Fibroblast of the aortic adventitia (primary cell): ENCODE measurements around the gene CHCHD6. TPM values are rescaled to one million over a fixed set of nuclear protein-coding genes. Genes with fewer than 3 reads are reported as not detected.

Experiments
- DNase-seq: peaks from one replicate; pipeline ENCODE4 v3.0.0-alpha.2; 2010; ENCODE audit warnings: low read depth
- H3K4me3 ChIP-seq: 2 replicates; pipeline ENCODE4 v1.5.1; 2011; ENCODE audit warnings: low read depth, mild to moderate bottlenecking, control low read depth, low read length, moderate library complexity
- CTCF ChIP-seq: IDR thresholded peaks from 2 replicates; pipeline ENCODE4 v1.5.1; 2011; ENCODE audit warnings: mild to moderate bottlenecking, low read length, control low read depth, inconsistent platforms; ENCODE audit not compliant: insufficient read depth
- total RNA-seq: library from RNA; depleted of rRNA; stranded (reverse); fragments of >200 nt; gene quantifications from 2 replicates; pipeline ENCODE4 v1.2.3, GENCODE V29; 2012; ENCODE audit warnings: low replicate concordance

Gene CHCHD6
- total RNA-seq, 1 donor = 10.8 TPM

GRCh38 chr3:126672340-126672739 lies 31.7 kb upstream of the CHCHD6 start:
- DNase-seq = no peak
- H3K4me3 ChIP-seq = no peak overlapping the region
- TF ChIP-seq CTCF = no peak

GRCh38 chr3:126672741-126673140 lies 31.3 kb upstream of the CHCHD6 start:
- no peak for DNase-seq

GRCh38 chr3:126676919-126677705 lies 26.9 kb upstream of the CHCHD6 start:
- DNase-seq = peak; percentile 33
- no peak for TF ChIP-seq CTCF
- H3K4me3 ChIP-seq = no peak overlapping the region

More at GRCh38 chr3:126672741-126673140, 31.3 kb upstream of the CHCHD6 start:
- no peak overlapping the region for H3K4me3 ChIP-seq
- TF ChIP-seq CTCF = no peak

- DNase-seq = no peak
- no peak for TF ChIP-seq CTCF
- H3K4me3 ChIP-seq = no peak overlapping the region
Observed at GRCh38 chr3:126677862-126678503, 26.1 kb upstream of the CHCHD6 start.

- TF ChIP-seq CTCF = no peak
- no peak overlapping the region for H3K4me3 ChIP-seq
- no peak for DNase-seq
Observed at GRCh38 chr3:126678693-126679317, 25.2 kb upstream of the CHCHD6 start.

- peak; percentile 77 for DNase-seq
- H3K4me3 ChIP-seq = no peak overlapping the region
- peak; percentile 92 for TF ChIP-seq CTCF
Observed at GRCh38 chr3:126679318-126679751, 24.7 kb upstream of the CHCHD6 start.
